ENCODE results near the gene ABCB10. TPM values are rescaled to one million over a fixed set of nuclear protein-coding genes. Genes with fewer than 3 reads are reported as not detected.
"Not testable (repeated sequence)": the region's sequence is repeated elsewhere in the genome, so short reads cannot be mapped to it uniquely, and the experiment has no call there.

The ABCB10 gene
- total and polyA plus RNA-seq, 2 donors, result 13.4 to 15.2 TPM

DNA sequence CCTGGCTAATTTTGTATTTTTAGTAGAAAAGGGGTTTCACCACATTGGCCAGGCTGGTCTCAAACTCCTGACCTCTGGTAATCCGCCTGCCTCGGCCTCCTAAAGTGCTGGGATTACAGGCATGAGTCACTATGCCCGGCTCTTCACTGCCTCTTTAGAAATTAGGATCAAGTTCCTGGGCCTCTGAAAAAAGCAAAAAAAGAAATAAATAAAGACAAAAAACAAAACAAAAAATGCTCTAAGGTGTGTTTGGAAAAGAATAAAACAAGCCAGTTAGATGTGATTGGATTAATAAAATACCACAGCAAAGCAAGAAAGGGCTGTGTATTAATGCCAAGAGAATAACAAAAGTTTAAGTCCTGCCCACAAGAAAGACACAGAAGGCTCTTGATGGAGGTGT, 4.2 kb upstream of the ABCB10 start:
- H3K27me3 ChIP-seq (ENCODE audit: control insufficient read depth in 2 of 2, insufficient read depth in 1 of 2, low read length in 1 of 2), result no peaks in the 10 kb centered on the region
- no peaks in the 10 kb centered on the region for H3K36me3 ChIP-seq (ENCODE audit: control insufficient read depth in 2 of 2, insufficient read depth in 2 of 2, low read length in 1 of 2)
- no peak for DNase-seq (ENCODE audit: low read depth in 6 of 9, low spot score in 9 of 9)
- H3K4me1 ChIP-seq (ENCODE audit: control insufficient read depth in 2 of 2, insufficient read depth in 2 of 2, low read length in 2 of 2), result peaks cover 0 to 12% of the 10 kb centered on the region in 2 donors
- no peaks in the 10 kb centered on the region for H3K9me3 ChIP-seq (ENCODE audit: control insufficient read depth in 2 of 2, insufficient read depth in 1 of 2, low read length in 1 of 2)
- 95% methylated on average over 3 of the region's 3 CpGs for WGBS
- no peak overlapping the region for H3K4me3 ChIP-seq (ENCODE audit: low read length in 2 of 2)
- H3K27ac ChIP-seq (ENCODE audit: low read depth in 1 of 2, low read length in 1 of 2), result peak overlapping the region in 1 of 2 donors; percentile 5

DNA sequence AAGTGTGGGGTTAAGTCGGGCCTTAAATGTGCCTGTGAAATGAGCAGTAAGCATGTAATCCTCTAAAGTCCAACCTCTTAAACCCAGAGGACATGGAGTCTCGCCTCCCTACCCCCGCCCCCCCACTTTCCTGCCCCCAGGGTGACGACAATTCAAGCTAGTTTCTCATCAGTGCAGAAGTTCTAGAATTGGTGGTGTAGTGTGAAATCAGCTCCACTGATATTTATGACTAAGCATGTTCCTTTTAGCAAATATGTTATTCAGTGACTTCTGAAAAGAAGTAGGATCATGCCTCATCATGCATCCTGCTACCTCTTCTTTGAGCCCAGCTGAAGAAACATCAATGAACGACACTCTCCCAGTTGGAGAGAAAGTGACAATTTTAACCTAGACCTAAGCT, 2.6 kb upstream of the ABCB10 start:
- no peaks in the 10 kb centered on the region for H3K9me3 ChIP-seq (ENCODE audit: control insufficient read depth in 2 of 2, insufficient read depth in 1 of 2, low read length in 1 of 2)
- WGBS, result 94% methylated on average over 5 of the region's 5 CpGs
- H3K4me1 ChIP-seq (ENCODE audit: control insufficient read depth in 2 of 2, insufficient read depth in 2 of 2, low read length in 2 of 2), result peaks cover 3 to 25% of the 10 kb centered on the region in 2 donors
- no peak overlapping the region for H3K4me3 ChIP-seq (ENCODE audit: low read length in 2 of 2)
- H3K36me3 ChIP-seq (ENCODE audit: control insufficient read depth in 2 of 2, insufficient read depth in 2 of 2, low read length in 1 of 2), result no peaks in the 10 kb centered on the region
- H3K27ac ChIP-seq (ENCODE audit: low read depth in 1 of 2, low read length in 1 of 2), result no peak overlapping the region
- H3K27me3 ChIP-seq (ENCODE audit: control insufficient read depth in 2 of 2, insufficient read depth in 1 of 2, low read length in 1 of 2), result no peaks in the 10 kb centered on the region
- no peak for DNase-seq (ENCODE audit: low read depth in 6 of 9, low spot score in 9 of 9)

DNA sequence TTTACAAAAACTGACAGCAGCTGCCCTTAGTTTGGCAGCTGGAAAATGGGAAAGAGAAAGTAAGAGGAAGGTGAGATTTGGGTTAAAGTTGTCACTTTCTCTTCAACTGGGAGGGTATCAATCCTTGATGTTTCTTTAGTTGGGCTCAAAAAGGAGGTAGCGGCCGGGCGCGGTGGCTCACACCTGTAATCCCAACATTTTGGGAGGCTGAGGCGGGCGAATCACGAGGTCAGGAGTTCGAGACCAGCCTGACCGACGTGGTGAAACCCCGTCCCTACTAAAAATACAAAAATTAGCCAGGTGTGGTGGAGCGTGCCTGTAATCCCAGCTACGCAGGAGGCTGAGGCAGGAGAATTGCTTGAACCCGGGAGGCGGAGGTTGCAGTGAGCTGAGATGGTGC, 1.6 kb upstream of the ABCB10 start:
- DNase-seq (ENCODE audit: low read depth in 6 of 9, low spot score in 9 of 9); H3K36me3 ChIP-seq (ENCODE audit: control insufficient read depth in 2 of 2, insufficient read depth in 2 of 2, low read length in 1 of 2); H3K27me3 ChIP-seq (ENCODE audit: control insufficient read depth in 2 of 2, insufficient read depth in 1 of 2, low read length in 1 of 2); H3K27ac ChIP-seq (ENCODE audit: low read depth in 1 of 2, low read length in 1 of 2); H3K4me3 ChIP-seq (ENCODE audit: low read length in 2 of 2); H3K9me3 ChIP-seq (ENCODE audit: control insufficient read depth in 2 of 2, insufficient read depth in 1 of 2, low read length in 1 of 2): not testable (repeated sequence)
- 95% methylated on average over 15 of the region's 15 CpGs for WGBS
- peaks cover 3 to 26% of the 10 kb centered on the region in 2 donors for H3K4me1 ChIP-seq (ENCODE audit: control insufficient read depth in 2 of 2, insufficient read depth in 2 of 2, low read length in 2 of 2)

DNA sequence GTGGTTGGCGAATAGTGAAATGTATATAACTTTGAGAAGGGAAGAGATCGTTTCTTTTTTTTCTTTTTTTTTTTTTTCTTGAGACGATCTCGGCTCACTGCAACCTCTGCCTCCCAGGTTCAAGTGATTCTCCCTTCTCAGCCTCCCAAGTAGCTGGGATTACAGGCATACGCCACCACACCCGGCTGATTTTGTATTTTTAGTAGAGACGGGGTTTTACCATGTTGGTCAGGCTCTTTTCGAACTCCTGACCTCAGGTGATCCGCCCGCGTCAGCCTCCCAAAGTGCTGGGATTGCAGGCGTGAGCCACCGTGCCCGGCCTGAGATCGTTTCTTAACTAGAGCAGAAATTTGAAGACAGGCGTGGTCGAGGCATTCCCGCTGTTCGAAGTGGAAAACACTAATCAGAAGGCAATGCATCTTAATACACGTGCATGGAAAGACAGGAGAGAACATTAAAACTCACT, 862 bp upstream of the ABCB10 start:
- not testable (repeated sequence) for H3K27me3 ChIP-seq (ENCODE audit: control insufficient read depth in 2 of 2, insufficient read depth in 1 of 2, low read length in 1 of 2); H3K36me3 ChIP-seq (ENCODE audit: control insufficient read depth in 2 of 2, insufficient read depth in 2 of 2, low read length in 1 of 2); DNase-seq (ENCODE audit: low read depth in 6 of 9, low spot score in 9 of 9); H3K9me3 ChIP-seq (ENCODE audit: control insufficient read depth in 2 of 2, insufficient read depth in 1 of 2, low read length in 1 of 2)
- 42% methylated on average over 20 of the region's 20 CpGs for WGBS
- Histone ChIP-seq H3K27ac (ENCODE audit: low read depth in 1 of 2, low read length in 1 of 2) (peak overlapping the region; percentile 53 to 61), H3K4me1 (ENCODE audit: control insufficient read depth in 2 of 2, insufficient read depth in 2 of 2, low read length in 2 of 2) (peaks cover 3 to 29% of the 10 kb centered on the region in 2 donors), H3K4me3 (ENCODE audit: low read length in 2 of 2) (peak overlapping the region; percentile 71 to 89)

DNA sequence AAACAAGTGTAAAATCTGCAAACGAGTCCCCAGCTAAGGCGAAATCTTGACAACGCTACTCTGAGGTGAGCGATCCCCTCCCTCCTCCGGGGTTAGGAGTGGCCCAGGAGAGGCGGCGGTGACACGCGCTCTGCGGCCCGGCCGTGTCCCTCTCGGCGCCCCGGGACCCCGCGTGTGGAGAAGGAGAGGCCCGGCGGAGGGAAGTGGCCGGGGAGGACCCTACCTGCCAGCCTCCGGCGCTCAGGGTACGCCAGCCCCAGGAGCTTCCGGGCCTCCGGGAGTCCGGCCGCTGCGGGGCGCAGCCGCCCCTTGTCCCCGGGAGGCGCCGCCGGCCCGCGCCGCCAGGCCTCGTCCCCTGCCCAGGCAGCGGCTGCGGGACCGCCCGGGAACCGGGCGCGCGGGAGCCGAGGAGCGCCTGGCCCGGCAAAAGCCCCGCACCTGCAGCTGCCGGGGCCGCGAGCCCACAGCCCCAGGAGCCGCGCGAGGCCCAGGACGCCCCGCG, 543 bp downstream of the ABCB10 start:
- H3K9me3 ChIP-seq (ENCODE audit: control insufficient read depth in 2 of 2, insufficient read depth in 1 of 2, low read length in 1 of 2), result no peaks in the 10 kb centered on the region
- H3K4me1 ChIP-seq (ENCODE audit: control insufficient read depth in 2 of 2, insufficient read depth in 2 of 2, low read length in 2 of 2), result peaks cover 3 to 25% of the 10 kb centered on the region in 2 donors
- peak in 7 of 9 donors; percentile 5 to 57 (median 21) for DNase-seq (ENCODE audit: low read depth in 6 of 9, low spot score in 9 of 9)
- WGBS, result under 1% methylated on average over 59 of the region's 59 CpGs
- no peaks in the 10 kb centered on the region for H3K27me3 ChIP-seq (ENCODE audit: control insufficient read depth in 2 of 2, insufficient read depth in 1 of 2, low read length in 1 of 2)
- peak overlapping the region; percentile 56 to 81 for H3K27ac ChIP-seq (ENCODE audit: low read depth in 1 of 2, low read length in 1 of 2)
- peak overlapping the region; percentile 39 to 89 for H3K4me3 ChIP-seq (ENCODE audit: low read length in 2 of 2)
- H3K36me3 ChIP-seq (ENCODE audit: control insufficient read depth in 2 of 2, insufficient read depth in 2 of 2, low read length in 1 of 2), result peaks cover 0 to 4% of the 10 kb centered on the region in 2 donors

DNA sequence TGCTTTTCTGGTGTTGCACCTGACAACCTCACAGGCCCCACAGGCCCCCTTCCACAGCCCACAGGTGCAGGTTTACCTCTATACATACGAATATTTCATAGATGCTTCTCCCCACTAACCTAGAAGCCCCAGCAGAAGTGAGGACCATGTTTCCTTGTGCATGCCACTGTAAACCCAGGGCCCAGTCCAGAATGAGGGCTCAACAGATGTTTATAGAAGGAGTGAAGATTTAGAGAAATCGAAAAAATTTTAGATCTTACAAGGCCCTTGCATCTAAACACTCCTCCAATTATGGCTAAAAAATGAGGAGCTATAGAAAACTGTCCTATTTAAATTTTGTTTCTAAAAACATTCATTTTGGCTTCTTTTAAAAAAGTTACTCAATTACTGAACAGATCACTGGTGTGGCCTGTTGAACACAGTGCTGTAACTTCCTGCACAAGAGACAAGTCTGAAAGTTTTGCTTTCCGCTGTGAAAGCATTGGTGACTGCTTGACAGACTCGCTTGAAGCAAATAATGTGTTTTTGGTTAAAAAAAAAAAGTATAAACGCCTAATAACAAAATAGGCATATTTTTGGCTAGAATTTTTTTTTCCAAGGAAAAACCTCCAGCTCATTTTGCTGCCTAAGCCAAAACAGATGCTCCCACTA, 1.2 kb downstream of the ABCB10 start:
- WGBS, result 36% methylated on average over 5 of the region's 5 CpGs
- Histone ChIP-seq H3K36me3 (ENCODE audit: control insufficient read depth in 2 of 2, insufficient read depth in 2 of 2, low read length in 1 of 2) (peaks cover 0 to 4% of the 10 kb centered on the region in 2 donors), H3K9me3 (ENCODE audit: control insufficient read depth in 2 of 2, insufficient read depth in 1 of 2, low read length in 1 of 2) (no peaks in the 10 kb centered on the region), H3K27ac (ENCODE audit: low read depth in 1 of 2, low read length in 1 of 2) (peak overlapping the region; percentile 56 to 81), H3K27me3 (ENCODE audit: control insufficient read depth in 2 of 2, insufficient read depth in 1 of 2, low read length in 1 of 2) (no peaks in the 10 kb centered on the region), H3K4me3 (ENCODE audit: low read length in 2 of 2) (peak overlapping the region; percentile 39 to 89), H3K4me1 (ENCODE audit: control insufficient read depth in 2 of 2, insufficient read depth in 2 of 2, low read length in 2 of 2) (peaks cover 3 to 25% of the 10 kb centered on the region in 2 donors)
- peak in 5 of 9 donors; percentile 7 to 63 (median 17) for DNase-seq (ENCODE audit: low read depth in 6 of 9, low spot score in 9 of 9)

DNA sequence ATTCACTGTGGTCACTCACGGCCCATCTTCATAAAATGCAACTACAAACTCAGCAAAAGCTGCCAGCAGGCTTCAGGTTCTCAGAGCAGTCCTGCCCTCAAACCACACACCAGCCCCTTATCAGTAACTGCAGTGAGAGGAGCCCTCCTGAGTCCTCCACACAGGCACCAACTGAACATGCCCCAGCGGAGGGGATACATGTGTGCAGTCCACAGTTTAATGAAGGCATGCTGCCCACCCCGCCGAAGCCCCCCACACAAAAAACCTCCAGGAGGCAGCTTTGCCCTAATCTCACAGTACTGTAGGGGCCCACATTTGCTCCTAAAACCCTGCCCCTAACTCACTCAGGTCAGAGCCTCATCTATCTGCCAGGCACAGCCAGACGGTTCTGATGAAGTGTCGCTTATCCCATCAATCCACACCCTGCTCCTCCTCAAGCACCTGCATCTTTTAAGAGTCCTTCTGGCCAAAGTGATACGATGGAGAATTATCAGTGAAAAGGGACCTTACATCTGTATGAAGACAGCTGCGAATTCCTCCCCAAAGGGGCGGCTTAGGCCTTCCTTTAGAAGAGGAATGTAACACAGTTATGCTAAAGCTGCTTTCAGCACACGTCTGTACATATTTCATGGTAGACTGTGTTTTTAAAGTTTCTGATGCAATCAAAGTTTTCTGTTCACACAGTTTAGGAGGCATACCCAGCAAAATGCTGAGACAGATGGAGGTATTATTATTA, 3.5 kb downstream of the ABCB10 start:
- Histone ChIP-seq H3K4me3 (ENCODE audit: low read length in 2 of 2) (no peak overlapping the region), H3K36me3 (ENCODE audit: control insufficient read depth in 2 of 2, insufficient read depth in 2 of 2, low read length in 1 of 2) (peaks cover 0 to 4% of the 10 kb centered on the region in 2 donors), H3K9me3 (ENCODE audit: control insufficient read depth in 2 of 2, insufficient read depth in 1 of 2, low read length in 1 of 2) (no peaks in the 10 kb centered on the region), H3K4me1 (ENCODE audit: control insufficient read depth in 2 of 2, insufficient read depth in 2 of 2, low read length in 2 of 2) (peaks cover 3 to 25% of the 10 kb centered on the region in 2 donors), H3K27me3 (ENCODE audit: control insufficient read depth in 2 of 2, insufficient read depth in 1 of 2, low read length in 1 of 2) (no peaks in the 10 kb centered on the region), H3K27ac (ENCODE audit: low read depth in 1 of 2, low read length in 1 of 2) (no peak overlapping the region)
- no peak for DNase-seq (ENCODE audit: low read depth in 6 of 9, low spot score in 9 of 9)
- 82% methylated on average over 10 of the region's 10 CpGs for WGBS

DNA sequence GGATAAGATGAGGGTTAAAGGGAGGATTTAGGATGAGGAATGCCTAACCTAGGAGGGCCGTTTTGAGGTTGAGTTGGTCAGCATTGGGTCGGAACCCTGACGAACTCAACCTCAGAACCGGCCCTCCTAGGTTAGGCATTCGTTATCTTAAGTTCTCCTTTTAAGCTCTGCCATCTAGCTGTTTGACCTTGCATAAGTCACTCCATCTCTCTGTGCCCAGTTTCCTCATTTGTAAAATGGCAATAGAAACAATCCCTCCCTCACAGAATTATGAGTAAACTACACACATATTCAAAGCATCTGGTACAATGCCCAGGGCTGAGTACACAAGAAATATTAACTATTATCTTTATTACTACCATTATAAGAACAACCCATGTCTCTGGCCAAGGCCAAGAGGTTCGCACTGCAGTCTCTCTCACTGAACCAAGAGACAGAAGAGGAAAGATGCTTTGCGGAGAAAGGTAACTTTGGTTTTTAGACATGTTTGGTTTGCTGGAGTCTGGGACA, 4.8 kb downstream of the ABCB10 start:
- DNase-seq (ENCODE audit: low read depth in 6 of 9, low spot score in 9 of 9), result no peak
- no peaks in the 10 kb centered on the region for H3K9me3 ChIP-seq (ENCODE audit: control insufficient read depth in 2 of 2, insufficient read depth in 1 of 2, low read length in 1 of 2)
- H3K27me3 ChIP-seq (ENCODE audit: control insufficient read depth in 2 of 2, insufficient read depth in 1 of 2, low read length in 1 of 2), result no peaks in the 10 kb centered on the region
- no peak overlapping the region for H3K27ac ChIP-seq (ENCODE audit: low read depth in 1 of 2, low read length in 1 of 2)
- peaks cover 0 to 4% of the 10 kb centered on the region in 2 donors for H3K36me3 ChIP-seq (ENCODE audit: control insufficient read depth in 2 of 2, insufficient read depth in 2 of 2, low read length in 1 of 2)
- WGBS, result 97% methylated on average over 7 of the region's 7 CpGs
- H3K4me3 ChIP-seq (ENCODE audit: low read length in 2 of 2), result no peak overlapping the region
- peaks cover 3 to 19% of the 10 kb centered on the region in 2 donors for H3K4me1 ChIP-seq (ENCODE audit: control insufficient read depth in 2 of 2, insufficient read depth in 2 of 2, low read length in 2 of 2)

DNA sequence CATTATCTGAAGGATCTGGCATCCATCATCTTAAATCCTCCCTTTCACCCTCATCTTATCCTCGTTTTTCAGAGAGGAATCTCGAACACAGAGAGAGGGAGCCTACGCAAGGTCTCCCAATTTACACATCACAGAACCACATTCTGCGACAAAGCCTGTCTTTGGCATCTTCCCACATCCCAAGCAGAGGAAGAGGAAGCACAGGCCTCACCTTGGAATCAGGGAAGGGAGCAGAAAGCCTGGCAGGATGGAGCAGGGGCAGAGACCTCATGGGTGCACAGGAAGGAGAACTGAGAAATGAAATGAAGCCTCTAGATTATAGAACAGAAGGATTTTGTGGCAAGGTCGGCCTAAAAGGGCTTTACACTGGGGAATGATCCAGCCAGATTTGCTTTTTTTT, 5.8 kb downstream of the ABCB10 start:
- DNase-seq (ENCODE audit: low read depth in 6 of 9, low spot score in 9 of 9), result no peak
- WGBS, result 95% methylated on average over 5 of the region's 5 CpGs
- Histone ChIP-seq H3K4me1 (ENCODE audit: control insufficient read depth in 2 of 2, insufficient read depth in 2 of 2, low read length in 2 of 2) (peaks cover 3 to 17% of the 10 kb centered on the region in 2 donors), H3K27me3 (ENCODE audit: control insufficient read depth in 2 of 2, insufficient read depth in 1 of 2, low read length in 1 of 2) (no peaks in the 10 kb centered on the region), H3K36me3 (ENCODE audit: control insufficient read depth in 2 of 2, insufficient read depth in 2 of 2, low read length in 1 of 2) (peaks cover 0 to 4% of the 10 kb centered on the region in 2 donors), H3K4me3 (ENCODE audit: low read length in 2 of 2) (no peak overlapping the region), H3K9me3 (ENCODE audit: control insufficient read depth in 2 of 2, insufficient read depth in 1 of 2, low read length in 1 of 2) (no peaks in the 10 kb centered on the region), H3K27ac (ENCODE audit: low read depth in 1 of 2, low read length in 1 of 2) (no peak overlapping the region)
